MM.1S (cell line): Measurements from ENCODE around the gene SULF2.

Experiments used
- CTCF ChIP-seq: fragments of 300-600 bp; sonication (generic); IDR thresholded peaks from 2 replicates; pipeline ENCODE4 v1.5.1; 2016; ENCODE audit warnings: antibody characterized with exemption, low read length, mixed read lengths
- EZH2 ChIP-seq: fragments of 300-600 bp; sonication (generic); optimal IDR thresholded peaks from 2 replicates; pipeline ENCODE3; 2017; ENCODE audit warnings: low read depth, mild to moderate bottlenecking, antibody characterized with exemption, low read length, mixed read lengths
- EZH2phosphoT487 ChIP-seq: fragments of 300-600 bp; sonication (generic); IDR thresholded peaks from 2 replicates; pipeline ENCODE4 v1.6.1; 2018; ENCODE audit warnings: antibody characterized with exemption, low read length

GRCh38 chr20:47609001-47609400 is 176.3 kb downstream of the SULF2 start:
- no peak for TF ChIP-seq CTCF
- TF ChIP-seq EZH2phosphoT487 = no peak
- no peak for TF ChIP-seq EZH2
